WTC11 (cell line): Measurements from ENCODE around the gene RPL36A. TPM values are rescaled to one million over a fixed set of nuclear protein-coding genes. Genes with fewer than 3 reads are reported as not detected.

Source experiments
- ATAC-seq: fragments of 200-7000 bp; cut with Tn5 transposase; 2 replicates; pipeline ENCODE4 v1.10.0; 2021; ENCODE audit warnings: mild to moderate bottlenecking, moderate library complexity
- CTCF ChIA-PET: fragments of 300-600 bp; sonication (Branson Sonifier 250); formaldehyde crosslinking; loops from one replicate; lab custom pipeline; 2021; ENCODE audit warnings: antibody characterized with exemption; lab: Charles Lee
- POLR2A ChIA-PET: fragments of 350-600 bp; sonication (Branson Sonifier 250); formaldehyde crosslinking; loops from one replicate; lab custom pipeline; 2021; ENCODE audit warnings: antibody characterized with exemption; lab: Charles Lee
- DNase-seq: peaks from one replicate; pipeline ENCODE4 v3.0.0; 2021; ENCODE audit warnings: low spot score
- H3K27ac Mint-ChIP-seq: 2 replicates; pipeline ENCODE4 v1.8.0; 2021; ENCODE audit warnings: mixed read lengths
- H3K27me3 Mint-ChIP-seq: 2 replicates; pipeline ENCODE4 v1.8.0; 2021; ENCODE audit warnings: low read depth, mild to moderate bottlenecking, moderate library complexity, mixed read lengths
- H3K36me3 Mint-ChIP-seq: 2 replicates; pipeline ENCODE4 v1.8.0; 2021; ENCODE audit warnings: mixed read lengths
- H3K4me1 Mint-ChIP-seq: 2 replicates; pipeline ENCODE4 v1.8.0; 2022; ENCODE audit warnings: mixed read lengths
- H3K4me3 Mint-ChIP-seq: 2 replicates; pipeline ENCODE4 v1.8.0; 2021; ENCODE audit warnings: mild to moderate bottlenecking, moderate library complexity, mixed read lengths
- H3K9me3 Mint-ChIP-seq: 2 replicates; pipeline ENCODE4 v1.8.0; 2021; ENCODE audit warnings: mixed read lengths
- ATF3 ChIP-seq: sonication (generic); formaldehyde crosslinking; conservative IDR thresholded peaks from 2 replicates; pipeline ENCODE4 v1.8.1; 2022; ENCODE audit warnings: mild to moderate bottlenecking, missing genetic modification reagents
- FOXK1 ChIP-seq: sonication (generic); formaldehyde crosslinking; IDR thresholded peaks from 2 replicates; pipeline ENCODE4 v1.8.0; 2022; ENCODE audit warnings: mild to moderate bottlenecking, moderate library complexity, missing genetic modification reagents
- FOXP4 ChIP-seq: sonication (generic); formaldehyde crosslinking; IDR thresholded peaks from 2 replicates; pipeline ENCODE4 v1.8.0; 2022; ENCODE audit warnings: mild to moderate bottlenecking, missing genetic modification reagents
- GRHL2 ChIP-seq: fragments of 250-450 bp; sonication (Bioruptor Pico); IDR thresholded peaks from 2 replicates; pipeline ENCODE4 v1.8.0; 2022; ENCODE audit warnings: mild to moderate bottlenecking, moderate library complexity; ENCODE audit not compliant: insufficient replicate concordance, severe bottlenecking
- HMGXB4 ChIP-seq: sonication (generic); formaldehyde crosslinking; IDR thresholded peaks from 2 replicates; pipeline ENCODE4 v1.8.1; 2023; ENCODE audit warnings: mild to moderate bottlenecking, moderate library complexity, missing genetic modification reagents
- IRF1 ChIP-seq: sonication (generic); formaldehyde crosslinking; IDR thresholded peaks from 2 replicates; pipeline ENCODE4 v1.8.0; 2023; ENCODE audit warnings: missing genetic modification reagents
- MYBL2 ChIP-seq: sonication (generic); formaldehyde crosslinking; IDR thresholded peaks from 2 replicates; pipeline ENCODE4 v1.8.1; 2023; ENCODE audit warnings: mild to moderate bottlenecking, moderate library complexity, missing genetic modification reagents
- NFATC4 ChIP-seq: fragments of 250-450 bp; sonication (Bioruptor Pico); IDR thresholded peaks from 2 replicates; pipeline ENCODE4 v1.9.0; 2021; ENCODE audit warnings: mild to moderate bottlenecking
- NR1H2 ChIP-seq: sonication (generic); formaldehyde crosslinking; IDR thresholded peaks from 2 replicates; pipeline ENCODE4 v1.9.0; 2021; ENCODE audit warnings: mild to moderate bottlenecking, moderate library complexity, missing genetic modification reagents
- NR3C1 ChIP-seq: sonication (generic); formaldehyde crosslinking; conservative IDR thresholded peaks from 2 replicates; pipeline ENCODE4 v1.8.1; 2023; ENCODE audit warnings: low read depth, mild to moderate bottlenecking, missing genetic modification reagents
- RELA ChIP-seq: sonication (generic); formaldehyde crosslinking; IDR thresholded peaks from 2 replicates; pipeline ENCODE4 v1.8.1; 2022; ENCODE audit warnings: missing genetic modification reagents, mild to moderate bottlenecking, borderline replicate concordance
- SMAD4 ChIP-seq: sonication (generic); formaldehyde crosslinking; IDR thresholded peaks from 2 replicates; pipeline ENCODE4 v1.8.0; 2022; ENCODE audit warnings: mild to moderate bottlenecking, missing genetic modification reagents
- ZNF281 ChIP-seq: sonication (generic); formaldehyde crosslinking; IDR thresholded peaks from 2 replicates; pipeline ENCODE4 v1.8.0; 2023; ENCODE audit warnings: mild to moderate bottlenecking, missing genetic modification reagents
- ZNF396 ChIP-seq: fragments of 250-450 bp; sonication (Bioruptor Pico); IDR thresholded peaks from 2 replicates; pipeline ENCODE4 v1.8.0; 2021; ENCODE audit warnings: mild to moderate bottlenecking, moderate library complexity, borderline replicate concordance
- ZNF416 ChIP-seq: fragments of 250-450 bp; sonication (Bioruptor Pico); IDR thresholded peaks from 2 replicates; pipeline ENCODE4 v1.9.0; 2021; ENCODE audit warnings: mild to moderate bottlenecking, inconsistent platforms
- ZNF512 ChIP-seq: sonication (generic); formaldehyde crosslinking; IDR thresholded peaks from 2 replicates; pipeline ENCODE4 v1.8.1; 2022; ENCODE audit warnings: missing genetic modification reagents, borderline replicate concordance
- ZNF671 ChIP-seq: fragments of 250-450 bp; sonication (Bioruptor Pico); IDR thresholded peaks from 2 replicates; pipeline ENCODE4 v1.8.0; 2021; ENCODE audit warnings: mild to moderate bottlenecking
- total RNA-seq: library from RNA; stranded (reverse); gene quantifications from 3 replicates; pipeline ENCODE4 v1.2.3, GENCODE V29; 2021
- TF ChIP-seq, protein P1 (sequence below): fragments of 250-450 bp; sonication (Bioruptor Pico); IDR thresholded peaks from 2 replicates; pipeline ENCODE4 v1.8.0; 2021; ENCODE audit warnings: mild to moderate bottlenecking
- TF ChIP-seq, protein P2 (sequence below): sonication (generic); formaldehyde crosslinking; conservative IDR thresholded peaks from 2 replicates; pipeline ENCODE4 v1.8.1; 2023; ENCODE audit warnings: mild to moderate bottlenecking, low read depth, missing genetic modification reagents, moderate library complexity

RPL36A gene
- total RNA-seq, 1 experiment from 2014 or later: 320 TPM

DNA sequence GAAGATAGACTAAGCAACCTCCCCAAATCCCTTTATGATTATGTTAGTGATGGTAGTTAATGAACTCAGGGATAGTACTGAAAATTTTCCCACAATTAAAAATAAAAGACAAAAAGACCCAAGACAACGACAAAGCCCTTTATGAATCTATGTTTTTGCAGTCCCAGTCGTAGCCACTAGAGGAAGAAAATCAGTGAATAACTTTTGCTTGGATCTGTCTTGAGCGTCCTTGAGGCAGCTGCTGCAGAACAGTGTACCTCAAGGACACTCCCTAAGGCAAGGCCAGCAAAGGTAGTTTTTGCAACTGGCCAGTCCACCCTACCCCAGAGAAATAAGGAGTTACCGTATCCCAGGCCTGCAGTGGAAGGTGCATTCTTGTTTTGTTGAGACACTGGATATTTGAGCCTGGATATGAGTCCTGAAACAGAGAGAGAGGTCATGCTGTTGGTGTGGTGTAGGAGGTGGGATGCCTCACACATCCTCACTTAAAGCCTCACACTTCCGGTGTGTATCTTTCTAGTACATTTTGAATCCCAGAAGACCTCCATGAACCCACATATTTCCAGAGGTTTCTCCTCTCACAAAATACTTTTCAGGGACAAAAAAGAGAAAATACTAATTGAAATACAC is 33.5 kb upstream of the RPL36A start:
- TF ChIP-seq FOXK1 (CRISPR knock-in tag) (no peak), NR3C1 (CRISPR knock-in tag) (no peak), ZNF396 (no peak), ATF3 (CRISPR knock-in tag) (no peak), SMAD4 (CRISPR knock-in tag) (no peak)
- Mint-ChIP-seq H3K9me3 (no peaks in the 10 kb centered on the region), H3K4me3 (no peak overlapping the region), H3K36me3 (no peaks in the 10 kb centered on the region), H3K4me1 (no peaks in the 10 kb centered on the region), H3K27me3 (no peaks in the 10 kb centered on the region), H3K27ac (no peak overlapping the region)
- ChIA-PET POLR2A (interaction anchor here (0.6 kb wide), 1 partner anchor 39 kb away, joined by 5 read pairs; no protein-coding TSS in a partner anchor), CTCF (interaction anchor here (0.6 kb wide), 1 partner anchor 1910 kb away, joined by 3 read pairs; no protein-coding TSS in a partner anchor)
- no peak for DNase-seq
- peak; percentile 78 for ATAC-seq

DNA sequence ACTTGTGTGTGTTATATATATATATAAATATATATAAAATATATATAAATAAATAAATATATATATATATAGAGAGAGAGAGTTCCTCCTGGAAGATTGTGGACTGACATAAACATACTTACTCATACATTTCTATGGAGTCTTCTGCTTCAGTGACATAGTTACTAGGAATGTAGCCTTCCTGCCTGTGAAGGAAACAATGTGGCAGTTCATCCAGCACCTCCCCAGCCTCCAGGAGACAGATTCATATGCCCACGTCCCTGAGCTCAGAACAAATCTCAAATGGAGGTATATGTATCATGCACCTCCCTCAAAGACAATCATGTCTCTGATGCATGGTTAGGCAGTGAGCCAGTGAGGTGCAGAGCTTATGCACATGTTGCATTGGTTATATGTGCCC is 30.8 kb upstream of the RPL36A start:
- no peaks in the 10 kb centered on the region for H3K4me1 Mint-ChIP-seq
- TF ChIP-seq FOXP4 (CRISPR knock-in tag) (no peak), ATF3 (CRISPR knock-in tag) (no peak), ZNF671 (CRISPR knock-in tag) (no peak), GRHL2 (CRISPR knock-in tag) (no peak), IRF1 (CRISPR knock-in tag) (no peak), ZNF512 (CRISPR knock-in tag) (no peak), NR1H2 (CRISPR knock-in tag) (no peak), FOXK1 (CRISPR knock-in tag) (no peak), RELA (CRISPR knock-in tag) (no peak), HMGXB4 (CRISPR knock-in tag) (no peak), ZNF281 (CRISPR knock-in tag) (no peak), MYBL2 (CRISPR knock-in tag) (no peak), ZNF416 (CRISPR knock-in tag) (no peak), NFATC4 (no peak)
- TF ChIP-seq, protein P1, sequence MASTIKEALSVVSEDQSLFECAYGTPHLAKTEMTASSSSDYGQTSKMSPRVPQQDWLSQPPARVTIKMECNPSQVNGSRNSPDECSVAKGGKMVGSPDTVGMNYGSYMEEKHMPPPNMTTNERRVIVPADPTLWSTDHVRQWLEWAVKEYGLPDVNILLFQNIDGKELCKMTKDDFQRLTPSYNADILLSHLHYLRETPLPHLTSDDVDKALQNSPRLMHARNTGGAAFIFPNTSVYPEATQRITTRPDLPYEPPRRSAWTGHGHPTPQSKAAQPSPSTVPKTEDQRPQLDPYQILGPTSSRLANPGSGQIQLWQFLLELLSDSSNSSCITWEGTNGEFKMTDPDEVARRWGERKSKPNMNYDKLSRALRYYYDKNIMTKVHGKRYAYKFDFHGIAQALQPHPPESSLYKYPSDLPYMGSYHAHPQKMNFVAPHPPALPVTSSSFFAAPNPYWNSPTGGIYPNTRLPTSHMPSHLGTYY (CRISPR knock-in tag): no peak
- TF ChIP-seq, protein P2, sequence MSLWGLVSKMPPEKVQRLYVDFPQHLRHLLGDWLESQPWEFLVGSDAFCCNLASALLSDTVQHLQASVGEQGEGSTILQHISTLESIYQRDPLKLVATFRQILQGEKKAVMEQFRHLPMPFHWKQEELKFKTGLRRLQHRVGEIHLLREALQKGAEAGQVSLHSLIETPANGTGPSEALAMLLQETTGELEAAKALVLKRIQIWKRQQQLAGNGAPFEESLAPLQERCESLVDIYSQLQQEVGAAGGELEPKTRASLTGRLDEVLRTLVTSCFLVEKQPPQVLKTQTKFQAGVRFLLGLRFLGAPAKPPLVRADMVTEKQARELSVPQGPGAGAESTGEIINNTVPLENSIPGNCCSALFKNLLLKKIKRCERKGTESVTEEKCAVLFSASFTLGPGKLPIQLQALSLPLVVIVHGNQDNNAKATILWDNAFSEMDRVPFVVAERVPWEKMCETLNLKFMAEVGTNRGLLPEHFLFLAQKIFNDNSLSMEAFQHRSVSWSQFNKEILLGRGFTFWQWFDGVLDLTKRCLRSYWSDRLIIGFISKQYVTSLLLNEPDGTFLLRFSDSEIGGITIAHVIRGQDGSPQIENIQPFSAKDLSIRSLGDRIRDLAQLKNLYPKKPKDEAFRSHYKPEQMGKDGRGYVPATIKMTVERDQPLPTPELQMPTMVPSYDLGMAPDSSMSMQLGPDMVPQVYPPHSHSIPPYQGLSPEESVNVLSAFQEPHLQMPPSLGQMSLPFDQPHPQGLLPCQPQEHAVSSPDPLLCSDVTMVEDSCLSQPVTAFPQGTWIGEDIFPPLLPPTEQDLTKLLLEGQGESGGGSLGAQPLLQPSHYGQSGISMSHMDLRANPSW: no peak
- ATAC-seq (no peak), DNase-seq (no peak)
- no peaks in the 10 kb centered on the region for H3K27me3 Mint-ChIP-seq
- no peak overlapping the region for H3K27ac Mint-ChIP-seq
- ChIA-PET CTCF (no interaction called here), POLR2A (interaction anchor here (1.0 kb wide), 1 partner anchor 9 kb away, joined by 3 read pairs; no protein-coding TSS in a partner anchor)
- no peaks in the 10 kb centered on the region for H3K9me3 Mint-ChIP-seq
- H3K36me3 Mint-ChIP-seq: no peaks in the 10 kb centered on the region
- no peak overlapping the region for H3K4me3 Mint-ChIP-seq
